Motor neuron (in vitro differentiated cells): ENCODE data around the gene TMEFF1. TPM values are rescaled to one million over a fixed set of nuclear protein-coding genes. Genes with fewer than 3 reads are reported as not detected.

Source experiments
- ATAC-seq, 8 experiments: fragments of 200-7000 bp; cut with Tn5 transposase; replicated peaks in 6 of 8; 2 replicates each; pipeline ENCODE4 v1.8.0; 2021; ENCODE audit warnings: mild to moderate bottlenecking in 8 of 8, moderate library complexity in 8 of 8
- H3K27ac ChIP-seq, 2 donors: fragments of 250-450 bp; sonication (Bioruptor Pico); 2 replicates each; pipeline ENCODE4 v1.9.0; 2021; ENCODE audit warnings: antibody characterized with exemption in 2 of 2, mild to moderate bottlenecking in 2 of 2, moderate library complexity in 1 of 2
- H3K4me1 ChIP-seq, 2 donors: fragments of 250-450 bp; sonication (Bioruptor Pico); replicated peaks in 1 of 2; 2 replicates each; pipeline ENCODE4 v1.6.1; 2021; ENCODE audit warnings: antibody characterized with exemption in 2 of 2, mild to moderate bottlenecking in 2 of 2, moderate library complexity in 1 of 2
- H3K4me3 ChIP-seq, 5 donors: fragments of 250-450 bp; sonication (Bioruptor Pico); 2 replicates each; pipeline ENCODE4 v1.9.0; 2021; ENCODE audit warnings: antibody characterized with exemption in 5 of 5, mild to moderate bottlenecking in 5 of 5, moderate library complexity in 4 of 5
- WGBS, 10 experiments: fragments of 450-650 bp; shearing (Covaris generic); methylation state at CpG; one replicate each; pipeline ENCODE4 v1.0.0; 2022; 5-methylcytosine and 5-hydroxymethylcytosine counted together
- in situ Hi-C, 9 experiments: fragments of 400-800 bp; cut with MboI; loops; one replicate each; pipeline ENCODE4 v1.15.0; 2021; ENCODE audit warnings: low sequenced_read_pairs in 9 of 9, low pct_unique_long_range_greater_than_20kb in 2 of 9; ENCODE audit not compliant: unreplicated experiment in 9 of 9
- total RNA-seq, 8 experiments: library from RNA; unstranded; fragments of 300-600 nt; gene quantifications; 2 replicates each; pipeline versions ENCODE4 v1.2.3 to v1.2.4, GENCODE V29; 2022

The TMEFF1 gene
- 10 to 100 TPM in 5 of 8 experiments, under 1 TPM in 2, not detected in 1; 0.31 to 34.7 (median 31.7) TPM for total RNA-seq

- no CpG with 5 or more reads among the region's 54 CpGs for WGBS, 10 experiments
- ATAC-seq = peak; percentile 55 to 81 (median 78)
- Histone ChIP-seq H3K4me3 (peak within 1 kb of the TSS; percentile 79 to 99 (median 94)), H3K4me1 (peaks cover 4 to 13% of the 10 kb centered on the region in 2 donors), H3K27ac (peak within 1 kb of the TSS; percentile 87 to 89)
- in situ Hi-C loops = no loop called here
These were observed at the start of gene TMEFF1 for GRCh38 chr9:100472788-100473275. Gene TMEFF1, plus strand, starts transcription at chr9:100473149. Its CDS starts 396 bp downstream, at chr9:100473545.

- ATAC-seq = no peak
- Histone ChIP-seq H3K4me3 (no peak overlapping the region), H3K4me1 (peaks cover 14 to 26% of the 10 kb centered on the region in 2 donors), H3K27ac (no peak overlapping the region)
- 0 to 100% (median 75%) methylated on average over 1 of the region's 1 CpG for WGBS, 10 experiments
- in situ Hi-C loops = loop anchor here in 1 of 9 experiments (25.0 kb wide), 1 partner anchor 162 kb away; the partner anchor contains the start of gene CAVIN4
These were observed 47.2 kb upstream of the TMEFF1 start for GRCh38 chr9:100425758-100426157.

GRCh38 chr9:100426189-100426529, 46.8 kb upstream of the TMEFF1 start:
- ATAC-seq = peak in 1 of 8 experiments; percentile 0
- H3K4me3 ChIP-seq = peak overlapping the region; percentile 81 to 93 (median 86)
- peak overlapping the region; percentile 91 to 96 for H3K27ac ChIP-seq
- in situ Hi-C loops = loop anchor here in 1 of 9 experiments (25.0 kb wide), 1 partner anchor 161 kb away; the partner anchor contains the start of gene CAVIN4
- H3K4me1 ChIP-seq = peaks cover 14 to 26% of the 10 kb centered on the region in 2 donors
- 0 to 60% (median 31%) methylated on average over 2 to 7 of the region's 7 CpGs for WGBS, 10 experiments

GRCh38 chr9:100426530-100427365, 46.2 kb upstream of the TMEFF1 start, which contains the start of gene MSANTD3:
Gene MSANTD3, plus strand, starts transcription at chr9:100427143. Its CDS starts 14,796 bp downstream, at chr9:100441939.
- WGBS, 10 experiments = 0 to 10% (median 0%) methylated on average over 2 to 6 of the region's 80 CpGs; no CpG with 5 or more reads in 3 of the 10 experiments
- in situ Hi-C loops = loop anchor here in 1 of 9 experiments (25.0 kb wide), 1 partner anchor 161 kb away; the partner anchor contains the start of gene CAVIN4
- Histone ChIP-seq H3K4me1 (peaks cover 14 to 26% of the 10 kb centered on the region in 2 donors), H3K4me3 (peak within 1 kb of the TSS; percentile 81 to 93 (median 86)), H3K27ac (peak within 1 kb of the TSS; percentile 91 to 96)
- ATAC-seq = peak; percentile 57 to 78 (median 73)

- in situ Hi-C loops = loop anchor here in 1 of 9 experiments (25.0 kb wide), 1 partner anchor 160 kb away; the partner anchor contains the start of gene CAVIN4
- 0 to 27% (median 8%) methylated on average over 1 to 14 of the region's 65 CpGs for WGBS, 10 experiments
- peaks cover 14 to 26% of the 10 kb centered on the region in 2 donors for H3K4me1 ChIP-seq
- H3K27ac ChIP-seq = peak overlapping the region; percentile 91 to 96
- peak; percentile 21 to 64 (median 58) for ATAC-seq
- H3K4me3 ChIP-seq = peak overlapping the region; percentile 81 to 93 (median 86)
These were observed 45.3 kb upstream of the TMEFF1 start for GRCh38 chr9:100427366-100428263.

GRCh38 chr9:100428871-100429654, 43.9 kb upstream of the TMEFF1 start:
- 0 to 80% (median 55%) methylated on average over 1 to 9 of the region's 9 CpGs for WGBS, 10 experiments
- peak; percentile 53 to 68 (median 62) for ATAC-seq
- in situ Hi-C loops = loop anchor here in 1 of 9 experiments (25.0 kb wide), 1 partner anchor 158 kb away; the partner anchor contains the start of gene CAVIN4
- Histone ChIP-seq H3K4me3 (peak overlapping the region; percentile 81 to 93 (median 86)), H3K27ac (peak overlapping the region in 1 of 2 donors; percentile 91), H3K4me1 (peaks cover 14 to 26% of the 10 kb centered on the region in 2 donors)

GRCh38 chr9:100430286-100430940, 42.5 kb upstream of the TMEFF1 start:
- in situ Hi-C loops = loop anchor here in 1 of 9 experiments (25.0 kb wide), 1 partner anchor 157 kb away; the partner anchor contains the start of gene CAVIN4
- Histone ChIP-seq H3K27ac (no peak overlapping the region), H3K4me3 (no peak overlapping the region), H3K4me1 (peaks cover 14 to 26% of the 10 kb centered on the region in 2 donors)
- WGBS, 10 experiments = 22 to 100% (median 87%) methylated on average over 2 to 5 of the region's 5 CpGs; no CpG with 5 or more reads in 1 of the 10 experiments
- ATAC-seq = no peak

- in situ Hi-C loops = loop anchor here in 1 of 9 experiments (25.0 kb wide), 1 partner anchor 155 kb away; the partner anchor contains the start of gene CAVIN4
- no peak overlapping the region for H3K4me3 ChIP-seq
- 83 to 100% (median 97%) methylated on average over 1 to 4 of the region's 5 CpGs; no CpG with 5 or more reads in 2 of the 10 experiments for WGBS, 10 experiments
- no peak for ATAC-seq
- H3K27ac ChIP-seq = no peak overlapping the region
- peaks cover 14 to 21% of the 10 kb centered on the region in 2 donors for H3K4me1 ChIP-seq
These were observed 41.1 kb upstream of the TMEFF1 start for GRCh38 chr9:100431886-100432285.

- in situ Hi-C loops = loop anchor here in 1 of 9 experiments (25.0 kb wide), 1 partner anchor 155 kb away; the partner anchor contains the start of gene CAVIN4
- no peak for ATAC-seq
- H3K27ac ChIP-seq = no peak overlapping the region
- WGBS, 10 experiments = 60 to 100% (median 90%) methylated on average over 1 to 3 of the region's 3 CpGs; no CpG with 5 or more reads in 5 of the 10 experiments
- peaks cover 14 to 21% of the 10 kb centered on the region in 2 donors for H3K4me1 ChIP-seq
- no peak overlapping the region for H3K4me3 ChIP-seq
These were observed 40.2 kb upstream of the TMEFF1 start for GRCh38 chr9:100432736-100433135.

- WGBS, 10 experiments = 93 to 100% (median 97%) methylated on average over 1 to 7 of the region's 7 CpGs; no CpG with 5 or more reads in 2 of the 10 experiments
- in situ Hi-C loops = loop anchor here in 1 of 9 experiments (25.0 kb wide), 1 partner anchor 151 kb away; the partner anchor contains the start of gene CAVIN4
- Histone ChIP-seq H3K27ac (no peak overlapping the region), H3K4me1 (no peaks in the 10 kb centered on the region), H3K4me3 (no peak overlapping the region)
- no peak for ATAC-seq
These were observed 36.4 kb upstream of the TMEFF1 start for GRCh38 chr9:100436571-100436970.
